ENCODE measurements around the gene ENAM. TPM values are rescaled to one million over a fixed set of nuclear protein-coding genes. Genes with fewer than 3 reads are reported as not detected.

Gene ENAM
- total and polyA plus RNA-seq, 10 of the 15 experiments (the other 5 are each of a cell fraction or from before 2014, with no cell fraction given) = 0.04 to 1.3 (median 0.21) TPM

GRCh38 chr4:70581980-70582379 lies 46.6 kb upstream of the ENAM start:
- Histone ChIP-seq H3K27me3 (replicated peaks in 1 of 2; ENCODE audit: control insufficient read depth in 2 of 2, insufficient read depth in 2 of 2, low read length in 1 of 2) (no peaks in the 10 kb centered on the region; a peak in 1 of 4 replicates), H3K4me1 (ENCODE audit: control insufficient read depth, insufficient read depth, low read length) (no peaks in the 10 kb centered on the region), H3K9me3 (replicated peaks; ENCODE audit: control insufficient read depth, insufficient read depth, low read length) (no peaks in the 10 kb centered on the region), H4K20me1 (ENCODE audit: control insufficient read depth, insufficient read depth) (no peaks in the 10 kb centered on the region), H3K4me3 (no peak overlapping the region), H3K79me2 (ENCODE audit: control insufficient read depth, insufficient read depth, low read length) (no peaks in the 10 kb centered on the region), H3K36me3 (ENCODE audit: control insufficient read depth in 2 of 2, insufficient read depth in 2 of 2, low read length in 1 of 2) (no peaks in the 10 kb centered on the region), H2AFZ (ENCODE audit: control insufficient read depth, low read depth, low read length) (no peak overlapping the region), H3K4me2 (ENCODE audit: control insufficient read depth, insufficient read depth) (no peak overlapping the region), H3K27ac (ENCODE audit: control insufficient read depth, insufficient read depth) (no peak overlapping the region), H3K9ac (ENCODE audit: control insufficient read depth, insufficient read depth, low read length) (no peak overlapping the region)
- CTCF ChIA-PET = no interaction called here
- TF ChIP-seq ZBED1 (IDR thresholded peaks at IDR 0.05; ENCODE audit: borderline replicate concordance) = no peak
- TF ChIP-seq JUNB (IDR thresholded peaks at IDR 0.05) = 0 out of 2 replicates have a peak, but pooled peaks have one; percentile 14
- intact Hi-C loops (cut with micrococcal nuclease; ENCODE audit: unreplicated experiment) (no loop called here), in situ Hi-C loops (cut with MboI) (no loop called here)
- POLR2A ChIA-PET = no interaction called here
- SMC1A ChIA-PET (ENCODE audit: uncharacterized antibody, unreplicated experiment) = interaction anchor here (0.7 kb wide), 1 partner anchor 153 kb away, joined by 3 read pairs; no protein-coding TSS in a partner anchor
- DNase-seq (ENCODE audit: low read depth, low spot score) (no peak), ATAC-seq (no peak; the same call in 2 of the 3 replicates), FAIRE-seq (no peak)
- RAD21 ChIA-PET (ENCODE audit: unreplicated experiment) = no interaction called here
- no TSS peak for BruUV-seq (replicated peaks)
- 21% methylated on average over 2 of the region's 2 CpGs for WGBS (ENCODE audit: insufficient coverage, insufficient replicate concordance, low lambda C conversion rate, missing lambda C conversion rate)

GRCh38 chr4:70583952-70584834 lies 44.4 kb upstream of the ENAM start:
- TF ChIP-seq SMARCA5 (IDR thresholded peaks at IDR 0.05) (no peak), ZNF207 (IDR thresholded peaks at IDR 0.05; ENCODE audit: borderline replicate concordance) (no peak), CTCF (IDR thresholded peaks at IDR 0.05 in 2 of 3, conservative IDR thresholded peaks at IDR 0.05 in 1 of 3; ENCODE audit: control insufficient read depth in 2 of 3, extremely low read depth in 1 of 3, insufficient read depth in 1 of 3, low read depth in 3 of 3, low read length in 3 of 3) (no peak)
- BruUV-seq (replicated peaks) = no TSS peak
- no peak overlapping the region for H3K27ac ChIP-seq (ENCODE audit: control insufficient read depth, insufficient read depth)
- H3K9me3 ChIP-seq (replicated peaks; ENCODE audit: control insufficient read depth, insufficient read depth, low read length) = no peaks in the 10 kb centered on the region
- H2AFZ ChIP-seq (ENCODE audit: control insufficient read depth, low read depth, low read length) = no peak overlapping the region
- H3K4me3 ChIP-seq = no peak overlapping the region
- intact Hi-C loops (cut with micrococcal nuclease; ENCODE audit: unreplicated experiment) = no loop called here
- no peaks in the 10 kb centered on the region for H3K79me2 ChIP-seq (ENCODE audit: control insufficient read depth, insufficient read depth, low read length)
- ChIA-PET CTCF (interaction anchor here (1.1 kb wide), 1 partner anchor 24 kb away, joined by 3 read pairs; no protein-coding TSS in a partner anchor), SMC1A (ENCODE audit: uncharacterized antibody, unreplicated experiment) (interaction anchor here (1.0 kb wide), 1 partner anchor 34 kb away, joined by 3 read pairs; no protein-coding TSS in a partner anchor), RAD21 (ENCODE audit: unreplicated experiment) (no interaction called here), POLR2A (no interaction called here)
- H3K9ac ChIP-seq (ENCODE audit: control insufficient read depth, insufficient read depth, low read length) = no peak overlapping the region
- 20% methylated on average over 9 of the region's 9 CpGs for WGBS (ENCODE audit: insufficient coverage, insufficient replicate concordance, low lambda C conversion rate, missing lambda C conversion rate)
- ATAC-seq (no peak), DNase-seq (ENCODE audit: low read depth, low spot score) (no peak), FAIRE-seq (no peak)
- no peaks in the 10 kb centered on the region; a peak in 1 of 4 replicates for H3K27me3 ChIP-seq (replicated peaks in 1 of 2; ENCODE audit: control insufficient read depth in 2 of 2, insufficient read depth in 2 of 2, low read length in 1 of 2)
- H4K20me1 ChIP-seq (ENCODE audit: control insufficient read depth, insufficient read depth) = no peaks in the 10 kb centered on the region
- in situ Hi-C loops (cut with MboI) = no loop called here
- no peak overlapping the region for H3K4me2 ChIP-seq (ENCODE audit: control insufficient read depth, insufficient read depth)
- no peaks in the 10 kb centered on the region for H3K4me1 ChIP-seq (ENCODE audit: control insufficient read depth, insufficient read depth, low read length)
- H3K36me3 ChIP-seq (ENCODE audit: control insufficient read depth in 2 of 2, insufficient read depth in 2 of 2, low read length in 1 of 2) = no peaks in the 10 kb centered on the region

Measured in GM12878 (cell line).